ENCODE results near the gene CLEC10A. TPM values are rescaled to one million over a fixed set of nuclear protein-coding genes. Genes with fewer than 3 reads are reported as not detected.

Gene CLEC10A
- polyA plus RNA-seq, 1 donor (not counting 4 experiments of a cell fraction or from before 2014, with no cell fraction given), result not detected

- Histone ChIP-seq H3K4me3 (ENCODE audit: control insufficient read depth in 2 of 3, extremely low read depth in 1 of 3, insufficient read depth in 2 of 3, low read depth in 1 of 3, low read length in 3 of 3) (no peak overlapping the region), H2AFZ (ENCODE audit: control insufficient read depth, low read length) (no peak overlapping the region), H3K9me3 (ENCODE audit: control insufficient read depth, low read depth, low read length) (no peaks in the 10 kb centered on the region), H3K79me2 (ENCODE audit: control insufficient read depth, insufficient read depth, low read length) (no peaks in the 10 kb centered on the region), H4K20me1 (ENCODE audit: control insufficient read depth, extremely low read depth, insufficient read depth, low read length) (peaks cover 2% of the 10 kb centered on the region), H3K27ac (ENCODE audit: control insufficient read depth, insufficient read depth, low read length) (no peak overlapping the region), H3K4me2 (ENCODE audit: control insufficient read depth, extremely low read depth, insufficient read depth, low read depth, low read length) (no peak overlapping the region), H3K4me1 (ENCODE audit: control insufficient read depth, extremely low read depth, insufficient read depth, low read length) (no peaks in the 10 kb centered on the region), H3K36me3 (ENCODE audit: control insufficient read depth in 2 of 2, extremely low read depth in 1 of 2, insufficient read depth in 2 of 2, low read length in 2 of 2) (no peaks in the 10 kb centered on the region), H3K9me1 (ENCODE audit: control insufficient read depth, extremely low read depth, insufficient read depth, low read length) (no peaks in the 10 kb centered on the region), H3K9ac (ENCODE audit: control insufficient read depth, extremely low read depth, insufficient read depth, low read length) (no peak overlapping the region), H3K27me3 (ENCODE audit: control insufficient read depth, extremely low read depth, insufficient read depth, low read length) (no peaks in the 10 kb centered on the region)
- FAIRE-seq (no peak), DNase-seq (ENCODE audit: low read depth, low spot score) (no peak)
- dilution Hi-C loops (cut with MboI; ENCODE audit: extremely low pct_ligation_motif_present, low sequenced_read_pairs), result no loop called here
- TF ChIP-seq CTCF (optimal IDR thresholded peaks at IDR 0.05 in 1 of 3, IDR thresholded peaks at IDR 0.05 in 1 of 3, conservative IDR thresholded peaks at IDR 0.05 in 1 of 3; ENCODE audit: extremely low read depth in 1 of 3, insufficient read depth in 2 of 3, low read length in 3 of 3), result no peak
- TF ChIP-seq EZH2 (IDR thresholded peaks at IDR 0.05; ENCODE audit: low read length), result no peak
These were observed 44.9 kb upstream of the CLEC10A start for GRCh38 chr17:7124923-7125322.

GRCh38 chr17:7123844-7124243 lies 43.8 kb upstream of the CLEC10A start:
- DNase-seq (ENCODE audit: low read depth, low spot score), result no peak
- dilution Hi-C loops (cut with MboI; ENCODE audit: extremely low pct_ligation_motif_present, low sequenced_read_pairs), result no loop called here

More at GRCh38 chr17:7123844-7124243, 43.8 kb upstream of the CLEC10A start:
- no peaks in the 10 kb centered on the region for H3K27me3 ChIP-seq (ENCODE audit: control insufficient read depth, extremely low read depth, insufficient read depth, low read length)
- H3K4me1 ChIP-seq (ENCODE audit: control insufficient read depth, extremely low read depth, insufficient read depth, low read length), result no peaks in the 10 kb centered on the region
- TF ChIP-seq CTCF (optimal IDR thresholded peaks at IDR 0.05 in 1 of 3, IDR thresholded peaks at IDR 0.05 in 1 of 3, conservative IDR thresholded peaks at IDR 0.05 in 1 of 3; ENCODE audit: extremely low read depth in 1 of 3, insufficient read depth in 2 of 3, low read length in 3 of 3) (no peak), EZH2 (IDR thresholded peaks at IDR 0.05; ENCODE audit: low read length) (no peak)
- no peaks in the 10 kb centered on the region for H3K9me1 ChIP-seq (ENCODE audit: control insufficient read depth, extremely low read depth, insufficient read depth, low read length)
- no peak overlapping the region for H3K27ac ChIP-seq (ENCODE audit: control insufficient read depth, insufficient read depth, low read length)
- H3K79me2 ChIP-seq (ENCODE audit: control insufficient read depth, insufficient read depth, low read length), result no peaks in the 10 kb centered on the region
- no peaks in the 10 kb centered on the region for H3K36me3 ChIP-seq (ENCODE audit: control insufficient read depth in 2 of 2, extremely low read depth in 1 of 2, insufficient read depth in 2 of 2, low read length in 2 of 2)
- no peak overlapping the region for H2AFZ ChIP-seq (ENCODE audit: control insufficient read depth, low read length)
- H3K4me3 ChIP-seq (ENCODE audit: control insufficient read depth in 2 of 3, extremely low read depth in 1 of 3, insufficient read depth in 2 of 3, low read depth in 1 of 3, low read length in 3 of 3), result no peak overlapping the region
- peaks cover 2% of the 10 kb centered on the region for H4K20me1 ChIP-seq (ENCODE audit: control insufficient read depth, extremely low read depth, insufficient read depth, low read length)
- no peak for FAIRE-seq
- no peak overlapping the region for H3K9ac ChIP-seq (ENCODE audit: control insufficient read depth, extremely low read depth, insufficient read depth, low read length)
- H3K4me2 ChIP-seq (ENCODE audit: control insufficient read depth, extremely low read depth, insufficient read depth, low read depth, low read length), result no peak overlapping the region
- no peaks in the 10 kb centered on the region for H3K9me3 ChIP-seq (ENCODE audit: control insufficient read depth, low read depth, low read length)
